ENCODE measurements around the gene ST7L.

DNA sequence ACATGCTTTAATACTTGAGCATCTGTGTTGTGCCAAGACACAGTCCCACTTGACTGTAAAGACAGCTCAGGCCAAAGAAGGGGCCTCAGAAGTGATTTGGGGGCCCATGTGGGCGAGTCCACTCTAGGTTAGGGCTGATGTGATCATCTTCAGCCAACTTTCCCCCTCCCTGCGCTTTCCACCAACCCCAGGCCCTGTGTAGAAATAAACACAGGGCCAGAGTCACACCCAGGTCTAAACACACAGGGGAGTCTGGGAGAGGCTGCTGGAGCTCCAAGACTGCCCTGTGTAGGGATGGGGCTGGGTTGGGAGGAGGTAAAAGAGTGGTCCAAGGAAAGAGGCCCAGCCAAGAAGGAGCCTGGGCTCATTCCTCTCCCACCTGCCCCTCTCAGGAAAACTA lies 112.6 kb downstream of the ST7L start:
- TF ChIP-seq CBX3 (IDR thresholded peaks at IDR 0.05; ENCODE audit: borderline replicate concordance in 1 of 2, low read length in 2 of 2) (no peak), TOE1 (IDR thresholded peaks at IDR 0.05; ENCODE audit: borderline replicate concordance) (no peak), TOE1 (CRISPR knock-in tag; IDR thresholded peaks at IDR 0.05; ENCODE audit: borderline replicate concordance, low read depth) (no peak), JUN (IDR thresholded peaks at IDR 0.05; ENCODE audit: borderline replicate concordance, low read depth, low read length) (no peak), JUN (CRISPR knock-in tag; IDR thresholded peaks at IDR 0.05; ENCODE audit: borderline replicate concordance) (no peak), EZH2 (IDR thresholded peaks at IDR 0.05; ENCODE audit: borderline replicate concordance, low read depth, low read length) (no peak), ZNF77 (CRISPR knock-in tag; IDR thresholded peaks at IDR 0.05) (no peak), ZNF121 (CRISPR knock-in tag; conservative IDR thresholded peaks at IDR 0.05) (no peak)
- TF ChIP-seq, protein P1, sequence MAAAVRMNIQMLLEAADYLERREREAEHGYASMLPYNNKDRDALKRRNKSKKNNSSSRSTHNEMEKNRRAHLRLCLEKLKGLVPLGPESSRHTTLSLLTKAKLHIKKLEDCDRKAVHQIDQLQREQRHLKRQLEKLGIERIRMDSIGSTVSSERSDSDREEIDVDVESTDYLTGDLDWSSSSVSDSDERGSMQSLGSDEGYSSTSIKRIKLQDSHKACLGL (CRISPR knock-in tag; IDR thresholded peaks at IDR 0.05; ENCODE audit: borderline replicate concordance, poor library complexity, severe bottlenecking) = no peak
- TF ChIP-seq, protein P2, sequence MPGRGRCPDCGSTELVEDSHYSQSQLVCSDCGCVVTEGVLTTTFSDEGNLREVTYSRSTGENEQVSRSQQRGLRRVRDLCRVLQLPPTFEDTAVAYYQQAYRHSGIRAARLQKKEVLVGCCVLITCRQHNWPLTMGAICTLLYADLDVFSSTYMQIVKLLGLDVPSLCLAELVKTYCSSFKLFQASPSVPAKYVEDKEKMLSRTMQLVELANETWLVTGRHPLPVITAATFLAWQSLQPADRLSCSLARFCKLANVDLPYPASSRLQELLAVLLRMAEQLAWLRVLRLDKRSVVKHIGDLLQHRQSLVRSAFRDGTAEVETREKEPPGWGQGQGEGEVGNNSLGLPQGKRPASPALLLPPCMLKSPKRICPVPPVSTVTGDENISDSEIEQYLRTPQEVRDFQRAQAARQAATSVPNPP (IDR thresholded peaks at IDR 0.05; ENCODE audit: borderline replicate concordance, insufficient read depth, insufficient read length) = no peak
- TF ChIP-seq, protein P3, sequence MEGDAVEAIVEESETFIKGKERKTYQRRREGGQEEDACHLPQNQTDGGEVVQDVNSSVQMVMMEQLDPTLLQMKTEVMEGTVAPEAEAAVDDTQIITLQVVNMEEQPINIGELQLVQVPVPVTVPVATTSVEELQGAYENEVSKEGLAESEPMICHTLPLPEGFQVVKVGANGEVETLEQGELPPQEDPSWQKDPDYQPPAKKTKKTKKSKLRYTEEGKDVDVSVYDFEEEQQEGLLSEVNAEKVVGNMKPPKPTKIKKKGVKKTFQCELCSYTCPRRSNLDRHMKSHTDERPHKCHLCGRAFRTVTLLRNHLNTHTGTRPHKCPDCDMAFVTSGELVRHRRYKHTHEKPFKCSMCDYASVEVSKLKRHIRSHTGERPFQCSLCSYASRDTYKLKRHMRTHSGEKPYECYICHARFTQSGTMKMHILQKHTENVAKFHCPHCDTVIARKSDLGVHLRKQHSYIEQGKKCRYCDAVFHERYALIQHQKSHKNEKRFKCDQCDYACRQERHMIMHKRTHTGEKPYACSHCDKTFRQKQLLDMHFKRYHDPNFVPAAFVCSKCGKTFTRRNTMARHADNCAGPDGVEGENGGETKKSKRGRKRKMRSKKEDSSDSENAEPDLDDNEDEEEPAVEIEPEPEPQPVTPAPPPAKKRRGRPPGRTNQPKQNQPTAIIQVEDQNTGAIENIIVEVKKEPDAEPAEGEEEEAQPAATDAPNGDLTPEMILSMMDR (IDR thresholded peaks at IDR 0.05 in 2 of 3, conservative IDR thresholded peaks at IDR 0.05 in 1 of 3; ENCODE audit: insufficient read depth in 2 of 3, low read depth in 1 of 3, low read length in 3 of 3) = no peak
- TF ChIP-seq, protein P4, sequence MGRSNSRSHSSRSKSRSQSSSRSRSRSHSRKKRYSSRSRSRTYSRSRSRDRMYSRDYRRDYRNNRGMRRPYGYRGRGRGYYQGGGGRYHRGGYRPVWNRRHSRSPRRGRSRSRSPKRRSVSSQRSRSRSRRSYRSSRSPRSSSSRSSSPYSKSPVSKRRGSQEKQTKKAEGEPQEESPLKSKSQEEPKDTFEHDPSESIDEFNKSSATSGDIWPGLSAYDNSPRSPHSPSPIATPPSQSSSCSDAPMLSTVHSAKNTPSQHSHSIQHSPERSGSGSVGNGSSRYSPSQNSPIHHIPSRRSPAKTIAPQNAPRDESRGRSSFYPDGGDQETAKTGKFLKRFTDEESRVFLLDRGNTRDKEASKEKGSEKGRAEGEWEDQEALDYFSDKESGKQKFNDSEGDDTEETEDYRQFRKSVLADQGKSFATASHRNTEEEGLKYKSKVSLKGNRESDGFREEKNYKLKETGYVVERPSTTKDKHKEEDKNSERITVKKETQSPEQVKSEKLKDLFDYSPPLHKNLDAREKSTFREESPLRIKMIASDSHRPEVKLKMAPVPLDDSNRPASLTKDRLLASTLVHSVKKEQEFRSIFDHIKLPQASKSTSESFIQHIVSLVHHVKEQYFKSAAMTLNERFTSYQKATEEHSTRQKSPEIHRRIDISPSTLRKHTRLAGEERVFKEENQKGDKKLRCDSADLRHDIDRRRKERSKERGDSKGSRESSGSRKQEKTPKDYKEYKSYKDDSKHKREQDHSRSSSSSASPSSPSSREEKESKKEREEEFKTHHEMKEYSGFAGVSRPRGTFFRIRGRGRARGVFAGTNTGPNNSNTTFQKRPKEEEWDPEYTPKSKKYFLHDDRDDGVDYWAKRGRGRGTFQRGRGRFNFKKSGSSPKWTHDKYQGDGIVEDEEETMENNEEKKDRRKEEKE (IDR thresholded peaks at IDR 0.05; ENCODE audit: borderline replicate concordance in 1 of 2, control insufficient read depth in 1 of 2, low read depth in 2 of 2, low read length in 1 of 2) = no peak

Measured in K562 (cell line).